ENCODE results near the gene NOTUM. TPM values are rescaled to one million over a fixed set of nuclear protein-coding genes. Genes with fewer than 3 reads are reported as not detected.

Gene NOTUM
- total and polyA plus RNA-seq, 10 of the 15 experiments (the other 5 are each of a cell fraction or from before 2014, with no cell fraction given) = 0.04 to 0.13 TPM; not detected in 8

DNA sequence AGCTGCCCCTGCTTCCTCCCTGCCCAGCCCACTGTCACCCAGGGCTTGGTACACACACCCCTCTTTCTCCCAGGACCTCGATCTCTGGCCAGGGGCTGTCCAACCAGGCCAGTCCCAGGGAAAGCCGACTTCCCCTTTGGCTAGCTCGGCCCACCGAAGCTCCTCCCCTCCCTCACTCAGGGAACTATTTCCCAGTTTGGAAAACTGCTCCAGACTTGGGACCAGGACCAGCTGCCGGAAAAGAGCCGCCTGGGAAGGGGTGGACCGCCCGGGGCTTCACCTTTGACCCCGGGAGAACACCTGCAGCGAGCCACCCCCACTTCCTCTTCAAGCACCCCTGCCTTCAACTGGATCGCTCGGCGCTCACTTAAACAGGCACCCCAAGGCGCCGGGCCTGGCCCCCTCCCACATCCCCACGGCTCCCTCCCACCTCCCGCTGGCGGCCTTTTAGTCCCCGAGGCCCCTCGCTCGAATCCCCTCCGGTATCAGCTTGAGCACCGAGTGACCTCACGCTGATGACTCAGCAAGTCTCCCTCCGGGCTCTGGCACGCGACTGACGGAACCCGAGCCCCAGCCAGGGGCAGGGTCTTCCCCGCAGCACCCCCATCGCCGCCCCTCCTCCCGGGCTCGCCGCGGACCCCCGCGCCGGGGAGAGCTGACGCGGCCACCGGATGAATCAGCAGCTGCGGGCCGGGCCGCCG lies 34.4 kb downstream of the NOTUM start (continued):
- TF ChIP-seq TCF12 (IDR thresholded peaks at IDR 0.05; ENCODE audit: low read depth, low read length) = no peak
- no peak for TF ChIP-seq POLR2AphosphoS5 (IDR thresholded peaks at IDR 0.05; ENCODE audit: low read length)
- TF ChIP-seq HDAC6 (IDR thresholded peaks at IDR 0.05; ENCODE audit: unreplicated experiment) = no peak
- TF ChIP-seq, protein P1, sequence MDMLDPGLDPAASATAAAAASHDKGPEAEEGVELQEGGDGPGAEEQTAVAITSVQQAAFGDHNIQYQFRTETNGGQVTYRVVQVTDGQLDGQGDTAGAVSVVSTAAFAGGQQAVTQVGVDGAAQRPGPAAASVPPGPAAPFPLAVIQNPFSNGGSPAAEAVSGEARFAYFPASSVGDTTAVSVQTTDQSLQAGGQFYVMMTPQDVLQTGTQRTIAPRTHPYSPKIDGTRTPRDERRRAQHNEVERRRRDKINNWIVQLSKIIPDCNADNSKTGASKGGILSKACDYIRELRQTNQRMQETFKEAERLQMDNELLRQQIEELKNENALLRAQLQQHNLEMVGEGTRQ (IDR thresholded peaks at IDR 0.05; ENCODE audit: borderline replicate concordance, low read depth, low read length) = no peak
- TF ChIP-seq, protein P2, sequence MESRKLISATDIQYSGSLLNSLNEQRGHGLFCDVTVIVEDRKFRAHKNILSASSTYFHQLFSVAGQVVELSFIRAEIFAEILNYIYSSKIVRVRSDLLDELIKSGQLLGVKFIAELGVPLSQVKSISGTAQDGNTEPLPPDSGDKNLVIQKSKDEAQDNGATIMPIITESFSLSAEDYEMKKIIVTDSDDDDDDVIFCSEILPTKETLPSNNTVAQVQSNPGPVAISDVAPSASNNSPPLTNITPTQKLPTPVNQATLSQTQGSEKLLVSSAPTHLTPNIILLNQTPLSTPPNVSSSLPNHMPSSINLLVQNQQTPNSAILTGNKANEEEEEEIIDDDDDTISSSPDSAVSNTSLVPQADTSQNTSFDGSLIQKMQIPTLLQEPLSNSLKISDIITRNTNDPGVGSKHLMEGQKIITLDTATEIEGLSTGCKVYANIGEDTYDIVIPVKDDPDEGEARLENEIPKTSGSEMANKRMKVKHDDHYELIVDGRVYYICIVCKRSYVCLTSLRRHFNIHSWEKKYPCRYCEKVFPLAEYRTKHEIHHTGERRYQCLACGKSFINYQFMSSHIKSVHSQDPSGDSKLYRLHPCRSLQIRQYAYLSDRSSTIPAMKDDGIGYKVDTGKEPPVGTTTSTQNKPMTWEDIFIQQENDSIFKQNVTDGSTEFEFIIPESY (IDR thresholded peaks at IDR 0.05) = no peak
- TF ChIP-seq, protein P3, sequence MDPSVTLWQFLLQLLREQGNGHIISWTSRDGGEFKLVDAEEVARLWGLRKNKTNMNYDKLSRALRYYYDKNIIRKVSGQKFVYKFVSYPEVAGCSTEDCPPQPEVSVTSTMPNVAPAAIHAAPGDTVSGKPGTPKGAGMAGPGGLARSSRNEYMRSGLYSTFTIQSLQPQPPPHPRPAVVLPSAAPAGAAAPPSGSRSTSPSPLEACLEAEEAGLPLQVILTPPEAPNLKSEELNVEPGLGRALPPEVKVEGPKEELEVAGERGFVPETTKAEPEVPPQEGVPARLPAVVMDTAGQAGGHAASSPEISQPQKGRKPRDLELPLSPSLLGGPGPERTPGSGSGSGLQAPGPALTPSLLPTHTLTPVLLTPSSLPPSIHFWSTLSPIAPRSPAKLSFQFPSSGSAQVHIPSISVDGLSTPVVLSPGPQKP (IDR thresholded peaks at IDR 0.05; ENCODE audit: low read depth, low read length) = no peak
- no peak for TF ChIP-seq SIN3A (IDR thresholded peaks at IDR 0.05; ENCODE audit: low read depth, low read length)
- TF ChIP-seq IKZF2 (IDR thresholded peaks at IDR 0.05) = peak; percentile 45 to 46
- no peak for TF ChIP-seq ZNF274 (IDR thresholded peaks at IDR 0.05; ENCODE audit: insufficient read depth, insufficient read length)
- no peak for TF ChIP-seq ETV6 (conservative IDR thresholded peaks at IDR 0.05 in 1 of 2, IDR thresholded peaks at IDR 0.05 in 1 of 2; ENCODE audit: borderline replicate concordance in 1 of 2, low read depth in 1 of 2)
- no peak for TF ChIP-seq NFIC (IDR thresholded peaks at IDR 0.05; ENCODE audit: low read depth, low read length)
- TF ChIP-seq ZNF207 (IDR thresholded peaks at IDR 0.05; ENCODE audit: borderline replicate concordance) = no peak
- no peak for TF ChIP-seq CREB1 (IDR thresholded peaks at IDR 0.05; ENCODE audit: low read depth)
- TF ChIP-seq ESRRA (IDR thresholded peaks at IDR 0.05; ENCODE audit: low read length) = no peak
- TF ChIP-seq IKZF1 (conservative IDR thresholded peaks at IDR 0.05) = peak; percentile 74
- TF ChIP-seq GATAD2B (conservative IDR thresholded peaks at IDR 0.05; ENCODE audit: low read depth) = no peak
